ENCODE data around the gene DNAH3. TPM values are rescaled to one million over a fixed set of nuclear protein-coding genes. Genes with fewer than 3 reads are reported as not detected.

The DNAH3 gene
- total and polyA plus RNA-seq, 2 of the 8 experiments (the other 6 are each of a cell fraction or from before 2014, with no cell fraction given) = 0.57 to 0.71 TPM

GRCh38 chr16:20899477-20900298, 251.0 kb downstream of the DNAH3 start (continued):
- TF ChIP-seq NANOG (IDR thresholded peaks at IDR 0.05; ENCODE audit: insufficient read depth, low read depth, low read length, poor library complexity, severe bottlenecking) = no peak

All from H1 (cell line).